Measurements from ENCODE around the gene ZMAT5. TPM values are rescaled to one million over a fixed set of nuclear protein-coding genes. Genes with fewer than 3 reads are reported as not detected.

ZMAT5 gene
- total RNA-seq, 1 experiment from 2014 or later = 16.0 TPM

DNA sequence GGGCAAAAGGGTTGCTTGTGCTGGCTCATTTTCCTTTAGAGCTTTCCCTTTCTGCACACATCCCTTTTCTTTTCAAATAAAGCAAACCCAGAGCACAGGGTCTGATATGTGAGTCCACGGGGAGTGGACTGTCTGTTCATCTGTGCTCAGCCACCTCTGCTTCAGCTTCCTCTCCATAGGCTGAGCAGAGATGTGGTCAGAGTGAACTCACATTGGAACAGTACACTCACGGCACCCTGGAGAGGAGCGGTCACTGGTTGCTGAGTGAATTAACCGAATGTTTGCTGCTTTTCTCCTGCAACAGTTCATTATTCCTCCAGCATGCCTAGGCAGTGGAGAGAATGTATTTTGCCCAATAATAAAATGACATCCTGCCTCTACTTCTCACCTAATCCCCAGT is 83.3 kb downstream of the ZMAT5 start:
- Histone ChIP-seq H4K20me1 (ENCODE audit: insufficient read depth) (no peaks in the 10 kb centered on the region), H2AFZ (ENCODE audit: low read depth, low read length, poor library complexity, severe bottlenecking) (no peak overlapping the region), H3K9ac (ENCODE audit: low read length) (no peak overlapping the region), H3K36me3 (ENCODE audit: control insufficient read depth in 1 of 2, insufficient read depth in 2 of 2, low read length in 2 of 2) (peaks cover 13 to 19% of the 10 kb centered on the region in 2 experiments), H3K27ac (ENCODE audit: low read depth, low read length) (no peak overlapping the region), H3K4me2 (ENCODE audit: low read length) (no peak overlapping the region), H3K9me3 (ENCODE audit: control insufficient read depth in 1 of 2, insufficient read depth in 1 of 2, low read depth in 1 of 2, low read length in 2 of 2) (no peaks in the 10 kb centered on the region), H3K4me3 (replicated peaks in 1 of 2; ENCODE audit: low read depth in 1 of 2, low read length in 2 of 2) (no peak overlapping the region), H3K27me3 (ENCODE audit: insufficient read depth, low read length) (no peaks in the 10 kb centered on the region), H3K79me2 (ENCODE audit: insufficient read depth, low read length) (no peaks in the 10 kb centered on the region), H3K4me1 (ENCODE audit: control insufficient read depth in 1 of 2, insufficient read depth in 2 of 2, low read length in 2 of 2) (no peaks in the 10 kb centered on the region), H3K9me2 (ENCODE audit: insufficient read depth) (no peaks in the 10 kb centered on the region)
- intact Hi-C loops (cut with micrococcal nuclease) = no loop called here
- ChIA-PET CTCF (interaction anchor here (1.6 kb wide), 1 partner anchor 18 kb away, joined by 3 read pairs; no protein-coding TSS in a partner anchor), RAD21 (ENCODE audit: low non-redundant PET in 1 of 2, low total read pairs in 2 of 2, uncharacterized antibody in 2 of 2, unreplicated experiment in 2 of 2) (no interaction called here), POLR2A (no interaction called here)
- BruUV-seq (replicated peaks) = no TSS peak
- TF ChIP-seq, protein P1, sequence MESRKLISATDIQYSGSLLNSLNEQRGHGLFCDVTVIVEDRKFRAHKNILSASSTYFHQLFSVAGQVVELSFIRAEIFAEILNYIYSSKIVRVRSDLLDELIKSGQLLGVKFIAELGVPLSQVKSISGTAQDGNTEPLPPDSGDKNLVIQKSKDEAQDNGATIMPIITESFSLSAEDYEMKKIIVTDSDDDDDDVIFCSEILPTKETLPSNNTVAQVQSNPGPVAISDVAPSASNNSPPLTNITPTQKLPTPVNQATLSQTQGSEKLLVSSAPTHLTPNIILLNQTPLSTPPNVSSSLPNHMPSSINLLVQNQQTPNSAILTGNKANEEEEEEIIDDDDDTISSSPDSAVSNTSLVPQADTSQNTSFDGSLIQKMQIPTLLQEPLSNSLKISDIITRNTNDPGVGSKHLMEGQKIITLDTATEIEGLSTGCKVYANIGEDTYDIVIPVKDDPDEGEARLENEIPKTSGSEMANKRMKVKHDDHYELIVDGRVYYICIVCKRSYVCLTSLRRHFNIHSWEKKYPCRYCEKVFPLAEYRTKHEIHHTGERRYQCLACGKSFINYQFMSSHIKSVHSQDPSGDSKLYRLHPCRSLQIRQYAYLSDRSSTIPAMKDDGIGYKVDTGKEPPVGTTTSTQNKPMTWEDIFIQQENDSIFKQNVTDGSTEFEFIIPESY (IDR thresholded peaks at IDR 0.05; ENCODE audit: extremely low read depth, insufficient replicate concordance, low read length) = no peak
- no peak for TF ChIP-seq EGR1 (IDR thresholded peaks at IDR 0.05; ENCODE audit: low read depth)
- TF ChIP-seq SRF (IDR thresholded peaks at IDR 0.05; ENCODE audit: low read depth) = no peak
- TF ChIP-seq EZH2phosphoT487 (IDR thresholded peaks at IDR 0.05; ENCODE audit: borderline replicate concordance) = no peak
- TF ChIP-seq JUND (IDR thresholded peaks at IDR 0.05) = no peak
- TF ChIP-seq CBX3 (IDR thresholded peaks at IDR 0.05; ENCODE audit: low read depth) = no peak
- TF ChIP-seq, protein P2, sequence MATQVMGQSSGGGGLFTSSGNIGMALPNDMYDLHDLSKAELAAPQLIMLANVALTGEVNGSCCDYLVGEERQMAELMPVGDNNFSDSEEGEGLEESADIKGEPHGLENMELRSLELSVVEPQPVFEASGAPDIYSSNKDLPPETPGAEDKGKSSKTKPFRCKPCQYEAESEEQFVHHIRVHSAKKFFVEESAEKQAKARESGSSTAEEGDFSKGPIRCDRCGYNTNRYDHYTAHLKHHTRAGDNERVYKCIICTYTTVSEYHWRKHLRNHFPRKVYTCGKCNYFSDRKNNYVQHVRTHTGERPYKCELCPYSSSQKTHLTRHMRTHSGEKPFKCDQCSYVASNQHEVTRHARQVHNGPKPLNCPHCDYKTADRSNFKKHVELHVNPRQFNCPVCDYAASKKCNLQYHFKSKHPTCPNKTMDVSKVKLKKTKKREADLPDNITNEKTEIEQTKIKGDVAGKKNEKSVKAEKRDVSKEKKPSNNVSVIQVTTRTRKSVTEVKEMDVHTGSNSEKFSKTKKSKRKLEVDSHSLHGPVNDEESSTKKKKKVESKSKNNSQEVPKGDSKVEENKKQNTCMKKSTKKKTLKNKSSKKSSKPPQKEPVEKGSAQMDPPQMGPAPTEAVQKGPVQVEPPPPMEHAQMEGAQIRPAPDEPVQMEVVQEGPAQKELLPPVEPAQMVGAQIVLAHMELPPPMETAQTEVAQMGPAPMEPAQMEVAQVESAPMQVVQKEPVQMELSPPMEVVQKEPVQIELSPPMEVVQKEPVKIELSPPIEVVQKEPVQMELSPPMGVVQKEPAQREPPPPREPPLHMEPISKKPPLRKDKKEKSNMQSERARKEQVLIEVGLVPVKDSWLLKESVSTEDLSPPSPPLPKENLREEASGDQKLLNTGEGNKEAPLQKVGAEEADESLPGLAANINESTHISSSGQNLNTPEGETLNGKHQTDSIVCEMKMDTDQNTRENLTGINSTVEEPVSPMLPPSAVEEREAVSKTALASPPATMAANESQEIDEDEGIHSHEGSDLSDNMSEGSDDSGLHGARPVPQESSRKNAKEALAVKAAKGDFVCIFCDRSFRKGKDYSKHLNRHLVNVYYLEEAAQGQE (IDR thresholded peaks at IDR 0.05; ENCODE audit: low read depth) = no peak
- TF ChIP-seq CEBPB (IDR thresholded peaks at IDR 0.05; ENCODE audit: low read depth) = no peak
- TF ChIP-seq, protein P3, sequence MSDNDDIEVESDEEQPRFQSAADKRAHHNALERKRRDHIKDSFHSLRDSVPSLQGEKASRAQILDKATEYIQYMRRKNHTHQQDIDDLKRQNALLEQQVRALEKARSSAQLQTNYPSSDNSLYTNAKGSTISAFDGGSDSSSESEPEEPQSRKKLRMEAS (IDR thresholded peaks at IDR 0.05) = no peak
- no peak for TF ChIP-seq SP1 (IDR thresholded peaks at IDR 0.05; ENCODE audit: low read depth)
- TF ChIP-seq FOSL1 (IDR thresholded peaks at IDR 0.05; ENCODE audit: low read depth) = no peak
- no peak for TF ChIP-seq ZFX (IDR thresholded peaks at IDR 0.05)
- DNase-seq (ENCODE audit: low read depth, low spot score) (no peak), ATAC-seq (no peak)

Other genes with a start within 250 kb of the ZMAT5 start
- 80.6 TPM for gene THOC5, start 213.2 kb downstream of the ZMAT5 start, total RNA-seq (2021; ENCODE audit: unreplicated experiment)
- gene NIPSNAP1, start 185.9 kb downstream of the ZMAT5 start, total RNA-seq (2021; ENCODE audit: unreplicated experiment) = 101 TPM
- gene NF2, start 163.4 kb downstream of the ZMAT5 start, total RNA-seq (2021; ENCODE audit: unreplicated experiment) = 70.2 TPM
- gene CABP7, start 47.0 kb downstream of the ZMAT5 start, total RNA-seq (2021; ENCODE audit: unreplicated experiment) = not detected
- 119 TPM for gene UQCR10, start 362 bp upstream of the ZMAT5 start, total RNA-seq (2021; ENCODE audit: unreplicated experiment)
- gene ASCC2, start 71.3 kb upstream of the ZMAT5 start, total RNA-seq (2021; ENCODE audit: unreplicated experiment) = 68.6 TPM
- gene MTMR3, start 116.2 kb upstream of the ZMAT5 start, total RNA-seq (2021; ENCODE audit: unreplicated experiment) = 27.0 TPM